A673 (cell line): ENCODE measurements around the gene SVBP.

Experiments used
- CTCF ChIP-seq: fragments of 300-800, 200-600 bp; sonication (generic); conservative IDR thresholded peaks from 2 replicates; pipeline ENCODE4 v1.5.1; 2017; ENCODE audit warnings: low read depth, mild to moderate bottlenecking, antibody characterized with exemption, low read length, moderate library complexity, mixed read lengths
- EZH2 ChIP-seq: fragments of 200-600 bp; sonication (generic); IDR thresholded peaks from 2 replicates; pipeline ENCODE4 v1.6.1; 2017; ENCODE audit warnings: borderline replicate concordance, low read depth, mild to moderate bottlenecking, mixed read lengths, antibody characterized with exemption, low read length; ENCODE audit not compliant: poor library complexity, severe bottlenecking

DNA sequence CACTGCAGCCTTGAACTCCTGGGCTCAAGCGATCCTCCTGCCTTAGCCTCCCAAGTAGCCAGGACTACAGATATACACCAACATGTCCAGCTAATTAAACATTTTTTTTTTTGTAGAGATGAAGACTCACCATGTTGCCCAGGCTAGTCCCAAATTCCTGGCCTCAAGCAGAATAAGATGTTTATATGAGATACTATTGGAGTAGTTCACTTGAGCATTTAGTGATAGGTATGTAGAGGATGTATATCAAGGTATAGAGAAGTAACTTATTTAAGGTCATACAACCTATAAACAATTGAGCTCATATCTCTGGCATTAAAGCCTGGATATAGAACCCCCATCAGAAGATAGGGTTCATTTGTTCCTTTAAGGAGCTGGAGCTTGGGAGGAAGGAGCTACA lies 37.0 kb downstream of the SVBP start:
- TF ChIP-seq CTCF: no peak
- no peak for TF ChIP-seq EZH2
